ENCODE data around the gene DNAJB12.
"Not testable (repeated sequence)": the region's sequence is repeated elsewhere in the genome, so short reads cannot be mapped to it uniquely, and the experiment has no call there.

Gene DNAJB12

DNA sequence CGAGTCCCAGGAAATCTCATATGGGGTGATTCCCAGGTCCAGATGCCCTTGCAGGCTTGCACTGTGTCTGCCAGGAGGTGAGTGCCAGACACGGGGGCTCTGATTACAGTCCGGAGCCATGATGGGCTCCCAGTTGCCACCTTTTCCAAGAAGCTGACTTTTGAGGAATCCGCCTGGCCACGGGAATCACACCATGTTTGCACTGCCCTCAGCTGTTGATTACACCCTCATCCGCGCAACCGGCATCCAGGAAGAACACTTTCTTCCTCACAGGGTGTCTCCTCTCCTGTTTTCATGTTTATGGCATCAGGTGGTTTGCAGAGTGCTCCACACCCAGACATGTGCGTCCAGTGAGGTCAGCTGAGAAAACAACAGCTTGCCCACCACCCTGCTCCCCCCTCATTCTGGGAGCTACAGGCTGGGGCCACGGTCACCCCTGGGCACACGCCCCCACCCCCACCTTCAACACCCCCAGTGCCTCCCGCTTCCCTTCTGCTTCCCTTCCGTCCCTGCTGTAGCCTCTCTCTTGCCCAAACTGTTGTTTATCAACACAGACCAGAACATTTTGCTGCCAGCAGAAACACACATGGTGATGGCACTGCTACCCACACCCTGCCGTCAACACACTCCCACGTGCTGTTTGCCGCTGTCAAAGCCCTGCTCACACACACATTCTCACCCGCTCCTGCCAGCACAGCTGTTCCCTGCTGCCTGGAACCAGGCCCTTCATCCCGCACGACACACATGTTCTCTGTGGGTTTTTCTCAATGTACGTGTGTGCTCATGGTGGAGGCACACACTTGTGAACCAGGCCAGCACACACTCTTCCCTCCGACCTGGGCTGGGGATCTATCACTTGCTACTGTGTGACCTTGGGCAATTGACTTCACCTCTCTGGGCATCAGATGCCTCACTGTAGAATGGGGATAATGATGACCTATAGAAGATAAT, 45.2 kb downstream of the DNAJB12 start:
- DNase-seq (ENCODE audit: extremely low read depth, low read depth): no peak
- H3K4me3 ChIP-seq (replicated peaks; ENCODE audit: low read depth, low read length): no peak overlapping the region
- TF ChIP-seq, protein P1, sequence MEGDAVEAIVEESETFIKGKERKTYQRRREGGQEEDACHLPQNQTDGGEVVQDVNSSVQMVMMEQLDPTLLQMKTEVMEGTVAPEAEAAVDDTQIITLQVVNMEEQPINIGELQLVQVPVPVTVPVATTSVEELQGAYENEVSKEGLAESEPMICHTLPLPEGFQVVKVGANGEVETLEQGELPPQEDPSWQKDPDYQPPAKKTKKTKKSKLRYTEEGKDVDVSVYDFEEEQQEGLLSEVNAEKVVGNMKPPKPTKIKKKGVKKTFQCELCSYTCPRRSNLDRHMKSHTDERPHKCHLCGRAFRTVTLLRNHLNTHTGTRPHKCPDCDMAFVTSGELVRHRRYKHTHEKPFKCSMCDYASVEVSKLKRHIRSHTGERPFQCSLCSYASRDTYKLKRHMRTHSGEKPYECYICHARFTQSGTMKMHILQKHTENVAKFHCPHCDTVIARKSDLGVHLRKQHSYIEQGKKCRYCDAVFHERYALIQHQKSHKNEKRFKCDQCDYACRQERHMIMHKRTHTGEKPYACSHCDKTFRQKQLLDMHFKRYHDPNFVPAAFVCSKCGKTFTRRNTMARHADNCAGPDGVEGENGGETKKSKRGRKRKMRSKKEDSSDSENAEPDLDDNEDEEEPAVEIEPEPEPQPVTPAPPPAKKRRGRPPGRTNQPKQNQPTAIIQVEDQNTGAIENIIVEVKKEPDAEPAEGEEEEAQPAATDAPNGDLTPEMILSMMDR (IDR thresholded peaks at IDR 0.05; ENCODE audit: low read depth, low read length, missing control alignments): no peak

DNA sequence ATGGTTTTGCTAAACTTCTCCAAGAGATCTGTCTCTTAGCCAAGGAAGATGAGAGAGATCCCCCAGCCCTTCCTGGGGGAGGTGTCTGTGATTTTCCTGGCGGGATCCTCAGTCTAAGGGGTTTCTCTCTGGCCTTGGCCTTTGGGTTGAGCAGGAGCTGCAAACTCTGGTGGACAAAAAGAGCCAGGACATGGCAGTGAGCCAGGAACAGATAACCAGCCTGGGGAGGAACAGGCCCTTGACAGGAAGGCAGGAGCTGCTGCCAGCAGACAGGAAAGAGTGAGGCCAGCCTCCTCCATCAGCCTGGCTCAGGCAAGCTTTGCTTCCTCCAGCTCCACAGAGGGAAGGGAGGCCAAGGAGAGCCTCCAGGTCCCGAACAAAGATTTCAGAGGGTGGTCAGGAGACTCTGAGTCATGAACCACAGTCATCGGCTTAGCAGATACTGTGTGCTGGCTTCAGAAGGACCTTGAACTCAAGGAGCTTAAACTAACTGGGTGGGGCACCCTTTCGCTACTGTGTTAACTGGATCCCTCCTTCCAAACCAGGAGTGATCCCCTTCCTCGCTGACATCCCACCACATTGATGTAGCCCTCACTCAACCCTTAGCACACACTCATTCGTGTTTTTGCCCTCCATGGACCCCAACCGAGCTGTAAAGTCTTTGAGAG, 46.3 kb downstream of the DNAJB12 start:
- H3K4me3 ChIP-seq (replicated peaks; ENCODE audit: low read depth, low read length): no peak overlapping the region
- TF ChIP-seq, protein P1 (IDR thresholded peaks at IDR 0.05; ENCODE audit: low read depth, low read length, missing control alignments): no peak
- DNase-seq (ENCODE audit: extremely low read depth, low read depth): peak; percentile 38

DNA sequence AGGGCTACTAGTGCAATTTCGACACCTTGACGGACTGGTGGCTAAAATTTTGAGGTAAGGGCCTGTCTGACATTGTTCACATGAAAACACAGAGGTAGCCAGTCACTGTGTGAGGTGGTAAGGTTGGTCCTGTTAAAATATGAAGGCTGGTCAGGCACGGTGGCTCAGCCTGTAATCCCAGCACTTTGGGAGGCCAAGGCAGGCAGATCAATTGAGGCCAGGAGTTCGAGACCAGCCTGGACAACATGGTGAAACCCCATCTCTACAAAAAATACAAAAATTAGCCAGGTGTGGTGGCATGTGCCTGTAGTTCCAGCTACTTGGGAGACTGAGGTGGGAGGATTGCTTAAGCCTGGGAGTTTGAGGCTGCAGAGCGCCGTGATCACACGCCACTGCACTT, 47.0 kb downstream of the DNAJB12 start:
- not testable (repeated sequence) for DNase-seq (ENCODE audit: extremely low read depth, low read depth); H3K4me3 ChIP-seq (replicated peaks; ENCODE audit: low read depth, low read length)

DNA sequence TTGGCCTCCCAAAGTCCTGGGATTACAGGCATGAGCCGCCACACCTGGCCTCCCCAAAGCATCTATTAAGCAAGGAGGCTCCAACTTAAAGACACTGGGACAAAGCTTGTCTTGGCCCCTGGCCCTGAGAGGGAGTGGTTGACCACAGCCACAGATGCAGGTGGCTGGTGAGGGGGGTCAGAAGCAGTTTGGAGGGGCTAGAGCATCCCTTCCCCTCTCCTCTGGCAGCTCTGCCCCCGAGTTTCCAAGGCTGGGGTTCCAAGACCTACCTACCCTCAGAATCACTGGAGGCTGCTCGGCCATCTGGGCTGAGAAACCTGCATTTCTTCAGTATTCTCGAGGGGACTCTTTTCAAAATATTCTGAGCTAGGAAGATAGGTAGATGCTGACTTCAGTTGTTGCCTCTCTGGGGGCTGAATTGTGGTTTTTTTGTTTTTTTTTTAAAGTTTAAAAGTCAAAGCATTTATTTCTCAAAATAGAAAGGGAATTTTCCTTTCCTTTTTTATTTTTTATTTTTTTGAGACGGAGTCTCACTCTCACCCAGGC, 48.4 kb downstream of the DNAJB12 start:
- no peak overlapping the region for H3K4me3 ChIP-seq (replicated peaks; ENCODE audit: low read depth, low read length)
- DNase-seq (ENCODE audit: extremely low read depth, low read depth): no peak
- TF ChIP-seq, protein P1 (IDR thresholded peaks at IDR 0.05; ENCODE audit: low read depth, low read length, missing control alignments): no peak

DNA sequence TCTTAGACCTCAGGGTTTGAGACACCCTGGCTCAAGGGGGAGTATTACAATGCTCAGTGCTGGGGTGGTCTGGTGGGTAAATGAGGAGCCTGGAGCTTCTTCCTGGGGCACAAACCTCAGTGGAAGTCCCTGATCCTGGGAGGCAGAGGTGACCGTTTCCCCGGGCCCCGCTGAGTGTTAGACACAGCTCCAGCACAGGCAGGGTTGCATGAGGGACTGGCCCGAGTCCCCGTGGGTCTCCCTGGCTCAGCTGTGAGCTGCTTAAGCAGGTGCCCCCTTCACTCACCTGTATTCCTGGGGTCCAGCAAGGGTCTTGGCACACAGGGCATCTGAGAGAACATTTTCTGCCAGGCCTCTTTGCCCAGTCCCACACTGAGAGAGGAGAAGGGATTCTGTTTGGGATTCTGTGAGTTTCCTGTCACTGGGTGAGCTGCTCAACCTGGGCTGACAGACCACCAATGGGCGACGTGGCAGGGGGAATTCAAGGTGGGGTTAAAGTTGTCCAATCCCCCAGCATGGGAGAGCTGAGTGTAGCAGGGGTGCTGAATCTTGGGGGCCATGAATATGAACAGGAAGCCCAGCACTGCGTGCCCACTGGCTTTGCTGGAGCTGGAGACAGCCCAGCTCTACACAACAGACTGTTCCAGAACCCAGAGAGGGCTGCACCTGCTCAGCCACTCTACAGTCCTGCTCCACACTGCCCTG, 51.1 kb downstream of the DNAJB12 start:
- TF ChIP-seq, protein P1 (IDR thresholded peaks at IDR 0.05; ENCODE audit: low read depth, low read length, missing control alignments): no peak
- H3K4me3 ChIP-seq (replicated peaks; ENCODE audit: low read depth, low read length): no peak overlapping the region

DNA sequence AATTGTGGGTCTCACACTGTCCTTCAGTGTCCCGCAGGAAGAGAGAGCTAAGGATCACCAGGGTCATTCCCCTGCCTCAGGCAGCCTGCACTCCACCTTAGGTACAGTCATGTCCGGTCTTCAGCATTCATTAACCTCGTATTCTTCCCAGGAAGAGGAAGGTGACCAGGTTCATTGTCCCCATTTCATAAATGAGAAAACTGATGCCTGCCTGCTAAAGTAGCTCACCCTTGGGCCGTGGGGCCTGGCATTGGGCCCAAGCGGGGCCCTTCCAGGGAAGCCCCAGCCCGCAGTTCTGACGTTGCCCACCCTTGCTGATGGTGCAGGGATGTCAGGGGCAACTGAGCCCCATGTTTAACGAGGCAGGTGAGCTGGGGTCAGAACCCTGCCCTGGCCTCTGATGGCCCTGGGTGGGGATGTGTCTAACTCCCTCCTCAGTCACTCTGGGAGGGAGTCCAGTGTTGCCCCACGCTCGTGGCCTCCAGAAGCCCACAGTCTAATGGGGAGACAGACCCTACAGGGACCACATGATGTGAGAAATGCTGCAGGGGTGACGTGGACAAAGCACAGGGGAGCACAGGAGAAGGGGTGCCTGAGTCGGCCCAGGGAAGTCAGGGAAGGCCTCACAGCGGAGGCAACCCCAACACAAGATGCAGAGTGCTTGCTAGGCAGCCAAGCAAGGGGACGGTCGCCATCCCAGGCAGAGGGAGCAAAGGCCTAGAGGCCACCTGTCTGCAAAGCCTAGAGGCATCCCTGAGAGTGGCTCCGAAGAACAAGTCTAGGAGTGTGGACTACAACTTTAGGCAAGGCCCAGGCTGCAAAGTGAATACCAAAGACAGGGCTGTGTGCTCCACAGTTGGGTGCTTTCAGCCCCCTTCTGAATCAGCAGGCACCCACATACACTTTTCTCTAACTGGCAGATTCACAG, 55.9 kb downstream of the DNAJB12 start:
- DNase-seq (ENCODE audit: extremely low read depth, low read depth): no peak
- TF ChIP-seq, protein P1 (IDR thresholded peaks at IDR 0.05; ENCODE audit: low read depth, low read length, missing control alignments): no peak
- H3K4me3 ChIP-seq (replicated peaks; ENCODE audit: low read depth, low read length): no peak overlapping the region

More for the DNA sequence above, 51.1 kb downstream of the DNAJB12 start:
- no peak for DNase-seq (ENCODE audit: extremely low read depth, low read depth)
